Keratinocyte (primary cell): ENCODE data around the gene VAMP1. TPM values are rescaled to one million over a fixed set of nuclear protein-coding genes. Genes with fewer than 3 reads are reported as not detected.

ENCODE experiments used
- DNase-seq: peaks from one replicate; pipeline ENCODE4 v3.0.0-alpha.2; 2011; ENCODE audit warnings: low read depth, missing footprints, low spot score
- FAIRE-seq: peaks from 2 replicates; lab custom pipeline; 2011; peaks lifted over from hg19 to GRCh38; lab: Jason Lieb, UNC
- H2AFZ ChIP-seq: 2 replicates; pipeline ENCODE4 v1.6.0; 2012; ENCODE audit warnings: low read length, control low read depth, inconsistent platforms; ENCODE audit not compliant: control insufficient read depth
- H3K27ac ChIP-seq: 2 replicates; pipeline ENCODE4 v1.5.1; 2011; ENCODE audit warnings: low read length; ENCODE audit not compliant: control insufficient read depth, insufficient read depth
- H3K27me3 ChIP-seq: 3 replicates; pipeline ENCODE4 v1.6.0; 2011; ENCODE audit warnings: low read length; ENCODE audit not compliant: control insufficient read depth, insufficient read depth; ENCODE audit errors: extremely low read depth
- H3K36me3 ChIP-seq, 2 experiments: 2 replicates in 1 of 2; 3 replicates in 1 of 2; pipeline ENCODE4 v1.5.1; 2011; ENCODE audit warnings: low read length in 2 of 2, mild to moderate bottlenecking in 1 of 2; ENCODE audit not compliant: control insufficient read depth in 2 of 2, insufficient read depth in 2 of 2; ENCODE audit errors: extremely low read depth in 1 of 2
- H3K4me1 ChIP-seq: 3 replicates; pipeline ENCODE4 v1.5.1; 2011; ENCODE audit warnings: low read length; ENCODE audit not compliant: control insufficient read depth, insufficient read depth; ENCODE audit errors: extremely low read depth
- H3K4me2 ChIP-seq: 3 replicates; pipeline ENCODE4 v1.6.0; 2011; ENCODE audit warnings: low read depth, low read length; ENCODE audit not compliant: control insufficient read depth, insufficient read depth; ENCODE audit errors: extremely low read depth
- H3K4me3 ChIP-seq, 3 experiments: fragments of 200-600 bp in 1 of 3; sonication (generic) in 1 of 3; 2 replicates in 2 of 3; 3 replicates in 1 of 3; pipeline ENCODE4 v1.5.1; 2011 to 2016; ENCODE audit warnings: low read length in 3 of 3, mild to moderate bottlenecking in 3 of 3, control low read depth in 2 of 3, inconsistent platforms in 1 of 3, low read depth in 1 of 3, mixed read lengths in 1 of 3, mixed run types in 1 of 3, moderate library complexity in 1 of 3; ENCODE audit not compliant: control insufficient read depth in 2 of 3, insufficient read depth in 2 of 3; ENCODE audit errors: extremely low read depth in 1 of 3
- H3K79me2 ChIP-seq: 2 replicates; pipeline ENCODE4 v1.6.0; 2012; ENCODE audit warnings: low read length; ENCODE audit not compliant: control insufficient read depth, insufficient read depth
- H3K9ac ChIP-seq: 3 replicates; pipeline ENCODE4 v1.6.0; 2011; ENCODE audit warnings: low read length; ENCODE audit not compliant: control insufficient read depth, insufficient read depth; ENCODE audit errors: extremely low read depth
- H3K9me1 ChIP-seq: 3 replicates; pipeline ENCODE4 v1.6.0; 2011; ENCODE audit warnings: low read length; ENCODE audit not compliant: control insufficient read depth, insufficient read depth; ENCODE audit errors: extremely low read depth
- H3K9me3 ChIP-seq: 2 replicates; pipeline ENCODE4 v1.5.1; 2012; ENCODE audit warnings: low read depth, low read length; ENCODE audit not compliant: control insufficient read depth
- H4K20me1 ChIP-seq: 3 replicates; pipeline ENCODE4 v1.6.0; 2011; ENCODE audit warnings: low read length; ENCODE audit not compliant: control insufficient read depth, insufficient read depth; ENCODE audit errors: extremely low read depth
- EZH2 ChIP-seq: IDR thresholded peaks from one replicate; pipeline ENCODE4 v1.6.1; 2012; ENCODE audit warnings: inconsistent platforms, mild to moderate bottlenecking, low read length, moderate library complexity
- dilution Hi-C: fragments of 300-500 bp; cut with MboI; formaldehyde crosslinking; loops from one replicate; pipeline ENCODE4 v1.7.0; 2020; ENCODE audit warnings: low sequenced_read_pairs; ENCODE audit not compliant: extremely low pct_ligation_motif_present
- polyA plus RNA-seq, 5 experiments: library from polyadenylated mRNA; depleted of rRNA in 3 of 5; stranded (reverse) in 3 of 5; stranded (forward) in 1 of 5; unstranded in 1 of 5; fragments of >200 nt; gene quantifications; 1 replicate in 1 of 5; 2 replicates in 3 of 5; 3 replicates in 1 of 5; pipeline versions ENCODE4 v1.2.1 to v1.2.3, GENCODE V29; 2011 to 2012; ENCODE audit warnings: missing spikeins in 2 of 5, low read depth in 1 of 5, low replicate concordance in 1 of 5
- TF ChIP-seq, protein P1 (sequence below), 3 experiments: IDR thresholded peaks in 1 of 3; conservative IDR thresholded peaks in 1 of 3; optimal IDR thresholded peaks in 1 of 3; 2 replicates in 2 of 3; 3 replicates in 1 of 3; pipeline versions ENCODE3 to v1.5.1; 2011; ENCODE audit warnings: low read length in 3 of 3, mild to moderate bottlenecking in 3 of 3, moderate library complexity in 2 of 3, control low read depth in 1 of 3, inconsistent platforms in 1 of 3; ENCODE audit not compliant: insufficient read depth in 2 of 3; ENCODE audit errors: extremely low read depth in 1 of 3

VAMP1 gene
- polyA plus RNA-seq, 1 donor (not counting 4 experiments of a cell fraction or from before 2014, with no cell fraction given): 6.7 TPM

DNA sequence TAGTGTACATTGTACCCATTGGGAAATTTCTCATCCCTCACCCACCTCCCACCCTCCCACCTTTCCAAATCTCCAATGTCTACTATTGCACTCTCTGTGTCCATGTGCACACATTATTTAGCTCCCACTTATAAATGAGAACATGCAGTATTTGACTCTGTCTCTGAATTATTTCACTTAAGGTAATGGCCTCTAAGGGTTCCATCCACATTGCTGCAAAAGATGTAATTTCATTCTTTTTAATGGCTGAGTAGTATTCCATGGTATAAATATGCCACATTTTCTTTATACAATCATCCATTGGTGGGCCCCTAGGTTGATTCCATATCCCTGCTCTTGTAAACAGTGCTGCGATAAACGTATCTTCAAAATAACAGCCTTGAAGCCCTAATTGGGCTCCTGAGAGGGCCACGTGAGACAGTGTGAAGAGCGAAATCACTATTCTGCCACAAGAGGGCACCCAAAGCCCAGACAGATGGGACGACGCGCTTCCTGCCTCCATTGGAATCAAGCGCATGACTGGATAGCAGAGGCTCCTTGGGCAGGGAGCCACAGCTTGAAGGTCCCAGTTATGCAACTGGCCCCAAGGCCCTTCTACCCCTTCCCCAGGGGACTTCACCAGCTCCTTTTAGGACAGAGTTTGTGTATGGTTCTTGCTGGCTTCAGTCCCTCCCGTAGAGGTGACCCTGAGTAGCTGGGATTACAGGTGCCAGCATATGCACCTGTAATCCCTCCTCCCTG lies 47.0 kb downstream of the VAMP1 start:
- FAIRE-seq: peak; percentile 88
- Histone ChIP-seq H3K9me3 (no peaks in the 10 kb centered on the region), H3K4me2 (no peak overlapping the region), H2AFZ (no peak overlapping the region), H3K4me3 (no peak overlapping the region), H3K36me3 (no peaks in the 10 kb centered on the region), H3K9ac (no peak overlapping the region), H3K4me1 (no peaks in the 10 kb centered on the region), H3K27ac (no peak overlapping the region), H4K20me1 (no peaks in the 10 kb centered on the region), H3K79me2 (no peaks in the 10 kb centered on the region), H3K9me1 (no peaks in the 10 kb centered on the region), H3K27me3 (no peaks in the 10 kb centered on the region)
- DNase-seq: peak; percentile 48
- TF ChIP-seq, protein P1, sequence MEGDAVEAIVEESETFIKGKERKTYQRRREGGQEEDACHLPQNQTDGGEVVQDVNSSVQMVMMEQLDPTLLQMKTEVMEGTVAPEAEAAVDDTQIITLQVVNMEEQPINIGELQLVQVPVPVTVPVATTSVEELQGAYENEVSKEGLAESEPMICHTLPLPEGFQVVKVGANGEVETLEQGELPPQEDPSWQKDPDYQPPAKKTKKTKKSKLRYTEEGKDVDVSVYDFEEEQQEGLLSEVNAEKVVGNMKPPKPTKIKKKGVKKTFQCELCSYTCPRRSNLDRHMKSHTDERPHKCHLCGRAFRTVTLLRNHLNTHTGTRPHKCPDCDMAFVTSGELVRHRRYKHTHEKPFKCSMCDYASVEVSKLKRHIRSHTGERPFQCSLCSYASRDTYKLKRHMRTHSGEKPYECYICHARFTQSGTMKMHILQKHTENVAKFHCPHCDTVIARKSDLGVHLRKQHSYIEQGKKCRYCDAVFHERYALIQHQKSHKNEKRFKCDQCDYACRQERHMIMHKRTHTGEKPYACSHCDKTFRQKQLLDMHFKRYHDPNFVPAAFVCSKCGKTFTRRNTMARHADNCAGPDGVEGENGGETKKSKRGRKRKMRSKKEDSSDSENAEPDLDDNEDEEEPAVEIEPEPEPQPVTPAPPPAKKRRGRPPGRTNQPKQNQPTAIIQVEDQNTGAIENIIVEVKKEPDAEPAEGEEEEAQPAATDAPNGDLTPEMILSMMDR (optimal IDR thresholded peaks at IDR 0.05 in 1 of 3, IDR thresholded peaks at IDR 0.05 in 1 of 3, conservative IDR thresholded peaks at IDR 0.05 in 1 of 3; ENCODE audit: extremely low read depth in 1 of 3, insufficient read depth in 2 of 3, low read length in 3 of 3): peak; percentile 81 to 97 (median 86)
- no peak for TF ChIP-seq EZH2
- dilution Hi-C loops: no loop called here

DNA sequence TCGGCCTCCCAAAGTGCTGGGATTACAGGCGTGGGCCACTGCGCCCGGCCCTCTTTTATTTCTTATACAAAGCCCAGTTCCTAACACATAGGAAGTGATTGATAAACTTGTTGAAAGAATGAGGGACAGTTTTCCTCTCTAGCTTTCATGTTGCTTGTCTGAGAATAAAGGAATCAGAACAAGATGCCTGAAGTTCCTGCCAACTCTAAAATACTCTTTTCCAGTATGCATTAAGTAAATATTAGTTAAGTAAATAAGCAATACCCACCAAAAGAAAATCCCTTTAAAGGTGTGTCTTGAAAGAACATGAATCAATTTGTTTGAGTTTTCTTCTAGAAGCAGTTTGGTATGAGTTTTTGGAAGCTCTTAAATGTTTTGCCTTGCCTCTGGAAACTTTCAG lies 50.1 kb downstream of the VAMP1 start:
- no peak overlapping the region for H3K9ac ChIP-seq
- H4K20me1 ChIP-seq: no peaks in the 10 kb centered on the region
- dilution Hi-C loops: no loop called here
- H2AFZ ChIP-seq: no peak overlapping the region
- no peaks in the 10 kb centered on the region for H3K4me1 ChIP-seq
- DNase-seq (no peak), FAIRE-seq (no peak)
- TF ChIP-seq, protein P1 (optimal IDR thresholded peaks at IDR 0.05 in 1 of 3, IDR thresholded peaks at IDR 0.05 in 1 of 3, conservative IDR thresholded peaks at IDR 0.05 in 1 of 3; ENCODE audit: extremely low read depth in 1 of 3, insufficient read depth in 2 of 3, low read length in 3 of 3): no peak
- no peak for TF ChIP-seq EZH2
- no peaks in the 10 kb centered on the region for H3K27me3 ChIP-seq
- H3K9me3 ChIP-seq: no peaks in the 10 kb centered on the region
- peaks cover 0 to 3% of the 10 kb centered on the region in 2 experiments for H3K36me3 ChIP-seq
- no peaks in the 10 kb centered on the region for H3K9me1 ChIP-seq
- no peak overlapping the region for H3K4me3 ChIP-seq
- no peaks in the 10 kb centered on the region for H3K79me2 ChIP-seq
- no peak overlapping the region for H3K27ac ChIP-seq
- H3K4me2 ChIP-seq: no peak overlapping the region
